HG02759 (cell line): Measurements from ENCODE around the gene TTLL5.

Experiments used
- ATAC-seq: cut with Tn5 transposase; IDR thresholded peaks from one replicate; pipeline ENCODE4 v1.9.1; 2021; ENCODE audit warnings: mild to moderate bottlenecking, moderate library complexity; ENCODE audit not compliant: unreplicated experiment

The TTLL5 gene

GRCh38 chr14:75700295-75700694 is 39.2 kb downstream of the TTLL5 start:
- no peak for ATAC-seq

- ATAC-seq: no peak
These were observed 41.1 kb downstream of the TTLL5 start for GRCh38 chr14:75702122-75702521.

- no peak for ATAC-seq
These were observed 41.7 kb downstream of the TTLL5 start for GRCh38 chr14:75702616-75703261.

GRCh38 chr14:75703467-75703866 is 42.4 kb downstream of the TTLL5 start:
- no peak for ATAC-seq

- no peak for ATAC-seq
These were observed 44.0 kb downstream of the TTLL5 start for GRCh38 chr14:75705014-75705413.

- no peak for ATAC-seq
These were observed 48.3 kb downstream of the TTLL5 start for GRCh38 chr14:75709207-75709812.

- ATAC-seq: no peak
These were observed 50.2 kb downstream of the TTLL5 start for GRCh38 chr14:75711105-75711795.

- peak; percentile 84 for ATAC-seq
These were observed 50.8 kb downstream of the TTLL5 start for GRCh38 chr14:75711796-75712211.

GRCh38 chr14:75714991-75715390 is 53.9 kb downstream of the TTLL5 start:
- no peak for ATAC-seq

- ATAC-seq: no peak
These were observed 55.1 kb downstream of the TTLL5 start for GRCh38 chr14:75715926-75716780.

- ATAC-seq: no peak
These were observed 56.7 kb downstream of the TTLL5 start for GRCh38 chr14:75717729-75718128.

- ATAC-seq: no peak
These were observed 57.2 kb downstream of the TTLL5 start for GRCh38 chr14:75718199-75718598.

- ATAC-seq: no peak
These were observed 59.1 kb downstream of the TTLL5 start for GRCh38 chr14:75720116-75720515.

GRCh38 chr14:75720842-75721498 is 59.9 kb downstream of the TTLL5 start:
- ATAC-seq: no peak

- ATAC-seq: no peak
These were observed 62.7 kb downstream of the TTLL5 start for GRCh38 chr14:75723716-75724115.

- ATAC-seq: no peak
These were observed 63.6 kb downstream of the TTLL5 start for GRCh38 chr14:75724414-75725204.

- ATAC-seq: no peak
These were observed 64.4 kb downstream of the TTLL5 start for GRCh38 chr14:75725481-75725880.

GRCh38 chr14:75726321-75726720 is 65.3 kb downstream of the TTLL5 start:
- ATAC-seq: no peak

- no peak for ATAC-seq
These were observed 66.1 kb downstream of the TTLL5 start for GRCh38 chr14:75727124-75727523.

- no peak for ATAC-seq
These were observed 71.8 kb downstream of the TTLL5 start for GRCh38 chr14:75732888-75733287.
